GM12875 (cell line): ENCODE data around the gene SERPINC1.

Experiments
- H3K4me3 ChIP-seq: one replicate; pipeline ENCODE4 v1.5.1; 2011; ENCODE audit warnings: low read depth, low read length, control low read depth
- CTCF ChIP-seq: IDR thresholded peaks from 2 replicates; pipeline ENCODE4 v1.5.1; 2011; ENCODE audit warnings: low read depth, mild to moderate bottlenecking, control low read depth, inconsistent platforms, low read length, moderate library complexity, borderline replicate concordance; ENCODE audit not compliant: insufficient read depth

The SERPINC1 gene

DNA sequence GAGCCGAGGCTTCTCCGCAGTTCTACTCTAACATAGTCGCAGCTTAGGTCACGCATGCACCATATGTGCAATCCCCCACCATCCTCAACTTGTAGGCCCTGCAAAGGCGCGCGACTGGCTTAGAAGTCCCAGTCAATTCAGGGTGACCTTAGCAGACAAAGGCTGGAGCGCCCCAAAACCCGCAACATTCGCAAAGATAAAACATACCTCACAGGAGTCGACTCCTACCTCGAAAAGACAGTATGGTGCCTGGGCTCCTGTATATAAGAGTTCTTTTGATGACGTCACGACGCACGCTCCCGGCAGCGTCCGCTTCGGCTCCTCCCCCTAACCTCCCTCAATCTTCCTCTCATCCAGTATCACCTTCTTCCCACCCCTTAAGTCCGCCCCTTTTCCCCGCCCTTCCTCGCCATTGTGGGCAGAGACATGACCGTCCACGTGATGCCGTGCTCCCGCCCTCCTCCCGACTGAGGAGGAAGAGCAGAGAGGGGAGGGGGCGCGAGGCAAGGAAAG lies 49.3 kb downstream of the SERPINC1 start, which contains the start of gene GAS5:
GAS5 (minus strand) TSS at position 237 of the 513 bp plus-strand sequence.
- H3K4me3 ChIP-seq: peak within 1 kb of the TSS; percentile 82
- no peak for TF ChIP-seq CTCF

DNA sequence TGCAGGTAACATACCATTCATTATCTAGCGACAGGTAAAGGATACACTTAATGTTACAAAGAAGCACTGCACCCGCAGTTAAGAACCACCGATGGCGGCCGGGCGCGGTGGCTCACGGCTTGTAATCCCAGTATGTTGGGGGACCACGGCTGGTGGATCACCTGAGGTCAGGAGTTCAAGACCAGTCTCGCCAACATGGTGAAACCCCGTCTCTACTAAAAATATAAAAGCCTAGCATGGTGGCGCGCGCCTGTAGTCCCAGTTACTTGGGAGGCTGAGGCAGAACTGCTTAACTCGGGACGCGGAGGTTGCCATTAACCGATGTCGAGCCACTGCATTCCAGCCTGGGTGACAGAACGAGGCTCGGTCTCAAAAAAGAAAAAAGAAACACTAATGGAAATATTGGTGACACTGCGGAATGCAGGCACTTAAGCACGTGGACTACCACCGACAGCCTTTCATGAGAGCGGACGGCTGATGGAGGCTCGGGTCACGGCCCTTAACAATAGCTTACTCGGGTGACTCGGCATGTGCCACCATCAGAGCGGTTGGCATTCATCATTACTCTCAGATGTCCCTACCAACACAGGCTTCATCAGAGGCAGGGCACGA lies 49.9 kb downstream of the SERPINC1 start:
- no peak for TF ChIP-seq CTCF
- H3K4me3 ChIP-seq: peak overlapping the region; percentile 82

- no peak for TF ChIP-seq CTCF
- H3K4me3 ChIP-seq: peak overlapping the region; percentile 82
Observed at GRCh38 chr1:173866413-173867115, 50.6 kb downstream of the SERPINC1 start.

DNA sequence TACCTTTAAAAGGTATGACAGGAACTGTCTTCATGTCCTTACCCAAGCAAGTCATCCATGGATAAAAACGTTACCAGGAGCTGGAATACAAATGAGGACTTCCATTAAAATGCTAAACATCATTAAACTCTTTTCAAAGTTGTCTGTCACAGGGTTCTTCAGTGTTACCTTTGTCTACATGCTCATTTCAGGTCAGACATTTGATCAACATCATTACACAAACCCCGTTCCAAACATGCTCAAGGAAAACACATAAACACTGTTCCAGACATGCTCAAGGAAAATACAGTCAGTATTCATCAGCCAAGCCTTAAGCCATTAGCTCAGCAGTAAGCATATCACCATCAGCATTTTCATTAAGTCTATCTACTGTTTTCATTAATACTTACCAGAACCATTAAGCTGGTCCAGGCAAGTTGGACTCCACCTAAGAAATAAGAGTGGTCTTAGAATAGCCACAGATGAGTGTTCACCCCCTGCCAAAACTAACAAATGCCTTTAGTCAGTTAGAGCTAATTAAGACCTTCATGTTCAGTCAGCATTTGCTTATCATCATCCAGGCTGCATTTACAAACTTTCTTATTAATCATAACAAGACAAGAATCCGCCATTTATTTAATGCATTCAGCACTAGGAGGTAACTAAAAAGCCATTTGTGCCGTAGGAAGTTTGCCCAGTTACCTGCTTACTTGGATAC lies 51.5 kb downstream of the SERPINC1 start:
- H3K4me3 ChIP-seq: peak overlapping the region; percentile 82
- TF ChIP-seq CTCF: no peak

GRCh38 chr1:173864179-173864867 lies 52.8 kb downstream of the SERPINC1 start:
- TF ChIP-seq CTCF: no peak
- peak overlapping the region; percentile 82 for H3K4me3 ChIP-seq

DNA sequence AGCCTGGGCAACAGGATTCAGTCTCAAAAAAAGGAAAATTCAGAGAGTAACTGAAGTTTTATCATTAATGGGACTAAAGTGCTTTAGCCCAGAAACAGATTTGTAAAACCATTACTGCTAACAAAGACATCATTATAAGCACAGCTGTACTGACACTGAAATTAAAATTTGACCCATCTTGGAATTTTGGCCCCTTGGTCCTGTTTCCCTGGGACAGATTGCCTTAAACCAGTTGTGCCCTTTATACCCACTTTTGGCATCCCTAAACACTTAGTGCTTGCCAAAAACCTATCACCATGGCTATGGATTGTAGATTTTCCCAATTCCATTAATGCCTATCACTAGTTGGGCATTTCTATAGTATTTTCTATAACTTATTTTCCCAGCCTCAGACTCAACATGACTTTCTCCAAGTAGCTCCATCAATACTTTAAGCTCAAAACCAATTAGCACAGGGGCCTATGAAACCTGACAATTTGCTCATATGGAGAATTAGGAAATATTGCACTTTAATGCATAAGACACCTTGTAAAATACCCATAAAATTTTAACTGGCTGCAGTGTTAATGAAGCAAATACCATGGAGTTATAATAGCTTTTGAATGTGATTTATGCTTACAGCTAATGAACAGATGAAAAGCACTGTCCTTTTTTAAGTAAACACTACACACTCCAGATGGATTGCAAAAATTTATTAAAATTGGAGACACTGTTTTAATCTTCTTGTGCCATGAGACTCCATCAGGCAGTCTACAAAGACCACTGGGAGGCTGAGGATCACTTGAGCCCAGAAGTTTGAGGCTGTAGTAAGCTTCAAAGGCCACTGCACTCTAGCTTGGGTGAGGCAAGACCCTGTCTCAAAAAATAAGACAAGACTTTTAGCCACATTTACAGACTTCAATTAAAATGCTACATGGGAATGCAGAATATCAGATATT lies 53.6 kb downstream of the SERPINC1 start:
- no peak overlapping the region for H3K4me3 ChIP-seq
- TF ChIP-seq CTCF: no peak
